Urinary bladder (tissue), 4 donors: ENCODE data around the gene PPP1R2C. TPM values are rescaled to one million over a fixed set of nuclear protein-coding genes. Genes with fewer than 3 reads are reported as not detected.

Experiments
- DNase-seq: peaks from one replicate; pipeline ENCODE4 v3.0.0-alpha.2; 2015; ENCODE audit errors: extremely low spot score
- H3K27ac ChIP-seq: one replicate; pipeline ENCODE4 v1.5.1; 2013; ENCODE audit warnings: low read depth, mild to moderate bottlenecking, moderate library complexity
- H3K36me3 ChIP-seq: one replicate; pipeline ENCODE4 v1.6.1; 2013; ENCODE audit warnings: mild to moderate bottlenecking, moderate library complexity; ENCODE audit not compliant: insufficient read depth
- H3K4me1 ChIP-seq: one replicate; pipeline ENCODE4 v1.6.1; 2013; ENCODE audit warnings: mild to moderate bottlenecking, moderate library complexity; ENCODE audit not compliant: insufficient read depth
- H3K4me3 ChIP-seq: one replicate; pipeline ENCODE4 v1.5.1; 2013; ENCODE audit warnings: low read depth, low read length
- WGBS: extraction: QIAGEN DNeasy Blood & Tissue Kit; methylation state at CpG from one replicate; pipeline ENCODE4 v1.1.7; 2013; 5-methylcytosine and 5-hydroxymethylcytosine counted together
- polyA plus RNA-seq: library from polyadenylated mRNA; stranded (reverse); fragments of 200-250 nt; gene quantifications from one replicate; pipeline ENCODE4 v1.2.3, GENCODE V29; 2013
- total RNA-seq: library from RNA; depleted of rRNA; stranded (reverse); fragments of >200 nt; gene quantifications from one replicate; pipeline ENCODE4 v1.2.3, GENCODE V29; 2014
- donor health status: healthy with polysubstance abuse.
- donor health status: healthy.

PPP1R2C gene
- not detected for total RNA-seq
- not detected for polyA plus RNA-seq

- H3K4me3 ChIP-seq: no peak within 1 kb of the TSS
- H3K36me3 ChIP-seq: no peaks in the 10 kb centered on the region
- 98% methylated on average over 33 of the region's 33 CpGs for WGBS
- no peaks in the 10 kb centered on the region for H3K4me1 ChIP-seq
- H3K27ac ChIP-seq: no peak within 1 kb of the TSS
- DNase-seq: no peak
Observed at GRCh38 chrX:42778096-42778495, at the start of gene PPP1R2C. Gene PPP1R2C, minus strand, starts transcription at chrX:42778163. Its CDS starts 84 bp downstream, at chrX:42778079.

GRCh38 chrX:42825201-42825600 lies 47.2 kb upstream of the PPP1R2C start:
- Histone ChIP-seq H3K4me1 (no peaks in the 10 kb centered on the region), H3K36me3 (no peaks in the 10 kb centered on the region), H3K4me3 (no peak overlapping the region), H3K27ac (no peak overlapping the region)
- DNase-seq: no peak
- WGBS: 87% methylated on average over 3 of the region's 3 CpGs

- no peak overlapping the region for H3K27ac ChIP-seq
- no peak for DNase-seq
- H3K36me3 ChIP-seq: no peaks in the 10 kb centered on the region
- H3K4me3 ChIP-seq: no peak overlapping the region
- WGBS: 85% methylated on average over 5 of the region's 5 CpGs
- H3K4me1 ChIP-seq: no peaks in the 10 kb centered on the region
Observed at GRCh38 chrX:42824541-42824940, 46.6 kb upstream of the PPP1R2C start.

- Histone ChIP-seq H3K36me3 (no peaks in the 10 kb centered on the region), H3K4me1 (no peaks in the 10 kb centered on the region), H3K4me3 (no peak overlapping the region), H3K27ac (no peak overlapping the region)
- 93% methylated on average over 1 of the region's 1 CpG for WGBS
- no peak for DNase-seq
Observed at GRCh38 chrX:42823443-42823842, 45.5 kb upstream of the PPP1R2C start.

GRCh38 chrX:42821803-42822443 lies 44.0 kb upstream of the PPP1R2C start:
- no peak for DNase-seq
- Histone ChIP-seq H3K27ac (no peak overlapping the region), H3K4me3 (no peak overlapping the region), H3K36me3 (no peaks in the 10 kb centered on the region), H3K4me1 (no peaks in the 10 kb centered on the region)
- WGBS: 59% methylated on average over 7 of the region's 7 CpGs

GRCh38 chrX:42818151-42818921 lies 40.4 kb upstream of the PPP1R2C start:
- no peak for DNase-seq
- H3K4me1 ChIP-seq: no peaks in the 10 kb centered on the region
- no peaks in the 10 kb centered on the region for H3K36me3 ChIP-seq
- no peak overlapping the region for H3K4me3 ChIP-seq
- 92% methylated on average over 17 of the region's 17 CpGs for WGBS
- no peak overlapping the region for H3K27ac ChIP-seq

- Histone ChIP-seq H3K27ac (no peak overlapping the region), H3K4me3 (no peak overlapping the region), H3K4me1 (no peaks in the 10 kb centered on the region), H3K36me3 (no peaks in the 10 kb centered on the region)
- 71% methylated on average over 2 of the region's 2 CpGs for WGBS
- no peak for DNase-seq
Observed at GRCh38 chrX:42809569-42809968, 31.6 kb upstream of the PPP1R2C start.

GRCh38 chrX:42807393-42807792 lies 29.4 kb upstream of the PPP1R2C start:
- no peaks in the 10 kb centered on the region for H3K36me3 ChIP-seq
- H3K27ac ChIP-seq: no peak overlapping the region
- H3K4me1 ChIP-seq: no peaks in the 10 kb centered on the region
- WGBS: 94% methylated on average over 1 of the region's 1 CpG
- no peak overlapping the region for H3K4me3 ChIP-seq
- no peak for DNase-seq

- Histone ChIP-seq H3K4me1 (no peaks in the 10 kb centered on the region), H3K27ac (no peak overlapping the region), H3K36me3 (no peaks in the 10 kb centered on the region), H3K4me3 (no peak overlapping the region)
- DNase-seq: no peak
- 76% methylated on average over 2 of the region's 2 CpGs for WGBS
Observed at GRCh38 chrX:42804524-42804923, 26.6 kb upstream of the PPP1R2C start.

- Histone ChIP-seq H3K36me3 (no peaks in the 10 kb centered on the region), H3K4me1 (no peaks in the 10 kb centered on the region), H3K4me3 (no peak overlapping the region), H3K27ac (no peak overlapping the region)
- no peak for DNase-seq
- 65% methylated on average over 2 of the region's 2 CpGs for WGBS
Observed at GRCh38 chrX:42803320-42803719, 25.4 kb upstream of the PPP1R2C start.

GRCh38 chrX:42797651-42798269 lies 19.8 kb upstream of the PPP1R2C start:
- Histone ChIP-seq H3K4me3 (no peak overlapping the region), H3K27ac (no peak overlapping the region), H3K4me1 (no peaks in the 10 kb centered on the region), H3K36me3 (no peaks in the 10 kb centered on the region)
- 67% methylated on average over 9 of the region's 9 CpGs for WGBS
- DNase-seq: no peak

- DNase-seq: no peak
- no peak overlapping the region for H3K27ac ChIP-seq
- no peaks in the 10 kb centered on the region for H3K36me3 ChIP-seq
- no peaks in the 10 kb centered on the region for H3K4me1 ChIP-seq
- no peak overlapping the region for H3K4me3 ChIP-seq
Observed at GRCh38 chrX:42783451-42783850, 5.5 kb upstream of the PPP1R2C start.

GRCh38 chrX:42776195-42776594 lies 1.8 kb downstream of the PPP1R2C start:
- WGBS: 40% methylated on average over 3 of the region's 3 CpGs
- no peak for DNase-seq
- no peaks in the 10 kb centered on the region for H3K36me3 ChIP-seq
- H3K27ac ChIP-seq: no peak overlapping the region
- no peaks in the 10 kb centered on the region for H3K4me1 ChIP-seq
- no peak overlapping the region for H3K4me3 ChIP-seq

GRCh38 chrX:42772874-42773273 lies 5.1 kb downstream of the PPP1R2C start:
- Histone ChIP-seq H3K27ac (no peak overlapping the region), H3K4me1 (no peaks in the 10 kb centered on the region), H3K36me3 (no peaks in the 10 kb centered on the region), H3K4me3 (no peak overlapping the region)
- WGBS: 90% methylated on average over 2 of the region's 2 CpGs
- DNase-seq: no peak
